HL-60/S4 treated with phorbol 12-myristate 13-acetate at 8.2 ng/mL for 4 days and 3 days (cell line): ENCODE results near the gene FOXP1.

Source experiments
- in situ Hi-C: fragments of 300-500 bp; cut with MboI; formaldehyde crosslinking; loops from 2 replicates; pipeline ENCODE4 v1.15.0; 2022; ENCODE audit warnings: low sequenced_read_pairs

The FOXP1 gene

DNA sequence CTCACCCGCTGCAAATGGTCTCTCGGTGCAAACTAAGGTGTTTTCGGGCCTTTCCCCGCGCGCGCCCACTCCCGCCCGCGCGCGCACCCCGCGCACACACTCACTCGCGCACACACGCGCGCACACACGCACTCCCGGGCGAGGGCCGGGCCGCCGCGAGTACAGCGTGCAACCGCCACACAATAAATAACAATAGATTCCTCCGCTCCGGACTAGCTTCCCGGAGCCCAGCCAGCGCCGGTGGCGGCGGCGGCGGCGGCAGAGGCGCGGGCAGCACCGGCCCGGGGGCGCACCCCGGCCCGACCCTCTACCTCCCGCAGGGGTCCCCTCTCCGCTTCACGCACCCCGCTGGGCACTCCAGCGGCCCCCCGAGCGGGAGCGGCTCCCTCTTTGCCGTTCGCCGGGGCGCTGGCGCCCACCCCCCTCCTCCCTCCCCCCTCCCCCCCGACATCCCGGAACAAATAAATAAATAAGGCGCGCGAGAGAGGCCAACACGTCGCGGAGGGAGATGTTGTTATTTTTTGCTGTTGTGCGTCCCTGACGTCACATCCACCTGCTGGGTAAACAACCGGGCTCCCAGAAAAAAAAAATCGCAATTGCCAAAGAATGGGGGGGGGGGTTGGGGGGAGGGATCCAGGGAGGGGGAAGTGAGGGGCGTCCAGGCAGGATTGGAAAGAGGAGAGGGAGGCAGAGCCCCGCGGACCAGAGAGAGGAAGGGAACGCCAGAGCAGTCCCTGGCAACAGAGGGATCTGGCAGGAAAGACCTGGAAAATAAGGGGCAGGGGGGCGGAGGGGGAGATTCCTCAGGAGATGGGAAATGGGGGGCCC lies at the start of gene FOXP1:
Gene FOXP1 (minus strand): TSS at position 163 of the 828 bp plus-strand sequence. CDS start 385,347 bp downstream, outside the sequence.
- in situ Hi-C loops: no loop called here

DNA sequence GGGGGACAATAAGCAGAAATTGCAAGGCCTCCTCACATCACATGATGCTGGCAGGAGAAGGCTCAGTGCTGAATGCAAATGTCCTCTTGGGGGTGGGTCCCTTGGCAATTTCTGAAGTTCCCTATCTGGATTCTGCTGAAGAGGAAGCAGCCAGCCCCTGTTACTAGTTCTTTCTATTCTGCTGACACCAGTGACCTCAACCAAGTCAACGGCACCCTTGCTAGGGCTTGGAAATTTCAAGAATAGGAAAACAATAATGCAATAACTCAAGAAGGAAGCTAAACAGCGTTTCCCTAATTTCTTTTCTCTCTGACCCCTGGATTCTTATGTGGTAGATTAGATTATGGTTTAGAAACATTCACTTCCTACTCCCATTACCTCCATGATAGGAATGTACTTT lies 46.2 kb upstream of the FOXP1 start:
- in situ Hi-C loops: no loop called here

DNA sequence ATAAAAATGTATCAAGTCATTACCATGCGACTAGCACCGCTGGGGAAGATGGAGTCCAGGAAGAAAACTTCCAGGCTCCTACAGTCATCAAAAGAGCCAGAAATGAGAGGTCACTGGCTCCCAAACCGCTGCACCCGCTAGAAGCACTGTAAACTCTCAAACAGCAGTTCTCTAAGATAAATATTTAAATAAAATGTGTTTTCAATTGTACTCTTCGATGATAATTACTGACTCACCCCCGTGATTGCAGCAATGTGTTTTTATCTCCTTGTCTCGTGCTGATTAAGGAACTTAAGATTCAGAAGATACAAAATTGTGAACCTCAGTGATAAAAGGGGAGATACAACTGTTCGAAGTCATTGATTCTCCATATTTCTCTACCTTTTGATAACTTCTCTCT lies 45.8 kb upstream of the FOXP1 start:
- in situ Hi-C loops: no loop called here

DNA sequence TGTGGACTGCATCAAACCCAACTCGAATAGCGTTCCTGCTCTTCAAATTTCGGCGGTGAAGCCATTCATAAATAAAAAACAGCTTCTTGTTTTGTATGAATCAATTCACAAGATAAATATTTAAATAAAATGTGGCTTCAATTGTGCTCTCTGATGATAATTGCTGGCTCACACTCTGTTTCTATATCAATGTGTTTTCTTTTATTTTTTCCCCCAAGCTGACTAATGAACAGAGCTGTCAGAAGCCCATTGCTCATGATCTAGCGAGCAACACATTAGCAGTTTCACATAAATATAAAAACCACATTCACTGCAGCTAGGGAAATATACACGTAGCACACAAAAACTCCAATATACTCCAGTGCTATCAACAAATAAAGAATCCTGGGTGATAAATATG lies 45.0 kb upstream of the FOXP1 start:
- in situ Hi-C loops: no loop called here

DNA sequence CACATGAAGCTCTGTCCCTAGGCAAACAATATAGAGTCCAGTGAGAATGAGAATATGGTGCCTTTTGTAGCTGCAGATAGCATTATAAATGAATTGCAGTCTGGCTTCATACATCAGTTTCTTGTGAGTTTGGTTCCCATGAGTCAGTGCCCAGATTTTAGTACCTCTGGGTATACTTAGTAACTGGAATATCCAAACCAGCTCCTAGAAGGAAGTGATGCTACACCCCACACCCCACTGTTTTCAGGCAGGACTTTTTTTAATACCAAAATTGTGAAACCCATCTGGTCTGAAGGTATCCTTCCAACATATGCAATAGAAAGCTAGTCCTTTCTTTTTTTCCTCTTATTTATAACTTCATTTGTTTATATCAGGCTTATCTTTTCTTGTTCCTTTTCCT lies 42.1 kb upstream of the FOXP1 start:
- in situ Hi-C loops: no loop called here

DNA sequence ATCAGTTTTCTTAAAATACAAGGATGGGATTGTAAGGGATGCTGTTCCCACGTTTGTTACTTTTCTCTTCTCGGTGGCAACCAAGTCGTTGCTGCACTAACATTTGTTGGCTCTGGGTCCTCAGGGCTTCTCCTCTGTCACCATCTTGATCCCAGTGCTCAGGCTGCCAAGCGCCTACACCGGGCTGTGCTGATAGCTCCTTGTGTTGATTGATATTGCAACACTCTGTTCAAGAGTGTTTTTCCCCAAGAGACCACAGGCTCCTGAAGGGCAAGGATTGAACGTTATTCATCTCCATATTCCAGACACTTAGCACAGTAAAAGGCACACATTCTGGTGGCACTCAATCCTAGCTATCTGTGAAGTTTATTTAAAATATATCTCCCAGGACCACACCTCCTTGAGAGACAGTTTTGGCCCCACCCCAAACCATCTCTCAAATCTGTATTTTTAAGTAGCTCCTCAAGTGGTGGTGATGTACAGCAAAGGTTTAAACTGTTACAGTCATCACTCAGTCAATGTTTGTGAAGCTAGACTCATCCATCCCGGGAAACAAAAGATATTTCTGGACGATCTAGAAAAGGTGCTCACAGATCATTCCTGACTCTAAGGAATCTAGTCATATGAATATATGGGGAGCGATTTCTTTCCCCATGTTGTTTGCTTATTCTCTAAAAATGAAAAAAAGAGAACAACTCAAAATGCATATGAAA lies 38.5 kb upstream of the FOXP1 start:
- in situ Hi-C loops: no loop called here

DNA sequence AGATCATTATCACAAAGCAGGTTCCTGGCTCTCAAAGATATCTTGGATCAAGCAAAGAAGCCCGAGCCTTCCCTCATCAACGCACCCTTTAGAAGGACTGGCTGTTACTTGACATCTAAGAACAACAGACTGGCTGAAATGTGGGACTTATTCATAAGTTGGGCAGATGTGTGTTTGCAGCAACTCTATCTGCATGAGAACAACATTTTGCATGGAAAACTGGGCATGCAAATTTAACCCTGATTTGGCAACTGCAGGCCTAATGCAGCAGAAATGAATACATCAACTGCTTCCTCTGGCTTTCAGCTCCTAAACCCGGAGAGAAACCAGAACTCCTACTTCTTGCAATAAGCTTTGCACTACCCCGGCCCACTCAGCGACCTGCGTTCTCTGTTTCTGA lies 35.0 kb upstream of the FOXP1 start:
- in situ Hi-C loops: no loop called here

DNA sequence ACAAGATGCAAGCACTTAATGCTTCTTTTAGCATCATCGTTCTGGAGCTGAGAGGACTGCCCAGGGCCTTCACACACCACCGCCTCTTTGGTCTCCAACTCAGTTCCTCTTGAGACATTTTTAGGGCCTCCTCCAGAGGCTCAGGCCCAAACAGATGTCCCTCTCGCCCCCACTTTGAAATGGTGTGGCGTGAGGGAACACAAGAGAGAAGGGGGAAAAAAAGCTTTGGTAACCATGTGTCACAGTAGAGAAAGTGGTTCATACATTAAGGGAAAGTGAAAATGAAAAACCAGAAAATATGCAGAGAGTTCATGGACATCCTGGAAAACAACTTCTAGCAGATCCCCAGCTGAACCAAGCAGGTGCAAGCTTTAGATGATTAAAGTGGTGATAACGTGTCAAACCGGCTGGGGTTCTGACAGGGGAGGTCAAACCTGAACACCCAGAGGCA lies 33.1 kb upstream of the FOXP1 start:
- in situ Hi-C loops: no loop called here

DNA sequence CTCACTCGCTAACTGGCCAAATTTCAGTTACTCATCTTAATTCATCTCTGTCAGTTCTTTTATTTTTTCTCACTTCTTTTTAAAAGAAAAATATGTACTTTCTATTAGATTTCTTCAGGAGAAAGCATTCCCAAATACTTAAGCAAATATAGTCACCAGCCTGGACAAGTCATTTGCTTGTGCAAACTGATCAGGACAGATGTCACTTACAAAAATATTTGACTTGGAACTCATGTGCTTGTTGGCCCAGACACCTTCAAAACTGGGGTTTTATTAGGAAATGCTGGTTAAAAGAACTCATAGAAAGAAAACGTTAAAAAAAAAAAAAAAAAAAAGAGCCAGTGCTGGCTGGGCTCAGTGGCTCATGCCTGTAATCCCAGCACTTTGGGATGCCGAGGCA lies 31.3 kb upstream of the FOXP1 start:
- in situ Hi-C loops: no loop called here

DNA sequence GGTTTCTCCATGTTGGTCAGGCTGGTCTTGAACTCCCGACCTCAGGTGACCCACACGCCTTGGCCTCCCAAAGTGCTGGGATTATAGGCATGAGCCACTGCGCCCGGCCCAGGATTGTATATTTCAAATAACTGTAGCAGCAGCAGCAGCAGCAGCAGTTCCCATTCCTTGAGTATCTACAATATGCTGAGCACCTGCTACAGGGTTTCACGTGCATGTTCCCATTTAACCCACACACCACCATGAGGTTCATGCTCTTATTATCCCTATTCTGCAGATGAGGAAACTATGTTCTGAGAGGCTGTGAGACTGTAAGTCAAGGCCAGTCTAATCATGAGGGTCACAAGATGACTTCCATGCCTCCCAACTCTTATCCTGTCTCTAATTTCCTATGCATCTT lies 30.9 kb upstream of the FOXP1 start:
- in situ Hi-C loops: no loop called here

DNA sequence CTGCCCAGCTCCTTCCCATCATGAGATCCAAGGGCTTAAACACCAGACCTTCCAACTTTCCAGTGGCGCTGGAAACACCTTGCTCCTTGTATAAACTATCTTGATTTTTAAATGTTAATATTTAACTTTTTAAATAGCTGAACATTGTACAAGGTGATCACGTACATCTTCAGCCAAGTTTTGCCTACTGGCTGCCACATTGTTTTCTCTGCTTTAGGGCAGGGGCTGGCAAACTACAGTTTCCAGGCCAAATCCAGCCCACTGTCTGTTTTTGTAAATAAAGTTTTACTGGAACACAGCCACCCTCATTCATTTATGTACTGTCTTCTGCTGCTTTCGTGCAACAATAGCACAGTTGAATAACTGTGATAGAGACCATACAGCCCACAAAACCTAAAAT lies 27.6 kb upstream of the FOXP1 start:
- in situ Hi-C loops: no loop called here

DNA sequence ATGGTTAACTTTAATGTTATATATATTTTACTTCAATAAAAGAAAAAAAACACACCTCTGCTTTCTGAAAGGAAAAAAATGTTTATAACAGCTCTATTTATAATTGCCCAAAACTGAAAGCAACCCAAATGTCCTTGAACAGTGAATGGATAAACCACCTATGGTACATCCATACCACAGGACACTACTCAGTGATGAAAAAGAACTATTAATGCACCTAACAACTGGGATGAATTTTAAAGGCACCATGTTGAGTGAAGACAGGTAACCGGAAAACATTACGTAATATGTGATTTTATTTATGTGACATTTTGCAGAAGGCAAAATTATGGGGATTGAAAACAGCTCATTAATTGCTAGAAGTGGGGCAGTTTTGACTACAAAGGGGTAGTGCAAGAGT lies 23.8 kb upstream of the FOXP1 start:
- in situ Hi-C loops: no loop called here

DNA sequence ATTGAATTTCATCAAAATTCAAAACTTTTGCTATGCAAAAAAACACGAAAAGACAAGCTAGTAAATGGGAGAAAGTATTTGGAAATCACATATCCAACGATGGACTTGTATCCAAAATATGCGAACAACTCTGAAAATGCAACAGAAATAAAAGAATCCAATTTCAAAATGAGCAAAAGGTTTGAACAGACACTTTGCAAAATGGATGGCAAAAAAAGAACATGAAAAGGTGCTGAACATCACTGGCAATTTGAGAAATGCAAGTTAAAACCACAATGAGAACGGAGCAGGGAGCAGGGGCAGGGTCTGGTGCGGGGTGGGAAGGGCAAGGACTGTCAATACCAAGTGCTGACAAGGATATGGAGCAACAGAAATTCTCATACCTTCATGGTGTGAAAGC lies 23.1 kb upstream of the FOXP1 start:
- in situ Hi-C loops: no loop called here

DNA sequence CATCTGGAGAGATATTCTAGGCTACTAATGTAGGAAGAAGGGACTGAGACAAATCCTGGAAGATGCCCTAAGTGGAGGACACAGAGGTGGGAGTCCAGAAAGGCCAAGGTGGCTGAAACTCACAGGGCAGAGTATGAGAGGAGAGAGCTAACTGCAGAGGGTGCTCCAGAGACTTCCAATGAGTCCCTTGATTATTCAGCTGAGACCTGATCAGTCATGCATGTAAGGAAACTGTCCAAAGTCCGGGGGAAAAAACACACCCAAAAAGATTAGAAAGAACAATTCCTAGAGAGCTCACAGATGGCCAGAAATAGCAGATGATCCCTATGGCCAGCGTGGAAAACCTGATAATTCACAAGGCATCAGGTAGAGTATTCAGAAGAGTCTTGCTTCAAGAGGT lies 18.7 kb upstream of the FOXP1 start:
- in situ Hi-C loops: no loop called here

DNA sequence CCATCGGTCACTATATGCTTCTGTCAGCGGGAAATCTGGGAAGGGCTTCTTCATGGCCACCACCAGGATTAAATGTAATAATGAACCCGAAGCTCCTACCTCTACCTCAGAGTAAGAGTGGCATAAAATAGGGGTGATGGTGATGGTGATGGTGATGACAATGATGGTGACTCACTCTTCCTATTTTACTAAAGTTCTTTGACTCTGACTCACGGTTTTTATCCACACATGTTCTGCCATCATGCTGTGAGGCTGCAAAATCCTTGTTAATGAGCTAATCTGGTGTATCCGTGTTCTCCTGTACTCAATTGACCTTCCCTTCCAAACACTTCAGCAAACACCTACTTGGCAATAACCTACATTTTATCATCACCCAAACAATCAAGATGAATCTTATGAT lies 18.3 kb upstream of the FOXP1 start:
- in situ Hi-C loops: no loop called here

DNA sequence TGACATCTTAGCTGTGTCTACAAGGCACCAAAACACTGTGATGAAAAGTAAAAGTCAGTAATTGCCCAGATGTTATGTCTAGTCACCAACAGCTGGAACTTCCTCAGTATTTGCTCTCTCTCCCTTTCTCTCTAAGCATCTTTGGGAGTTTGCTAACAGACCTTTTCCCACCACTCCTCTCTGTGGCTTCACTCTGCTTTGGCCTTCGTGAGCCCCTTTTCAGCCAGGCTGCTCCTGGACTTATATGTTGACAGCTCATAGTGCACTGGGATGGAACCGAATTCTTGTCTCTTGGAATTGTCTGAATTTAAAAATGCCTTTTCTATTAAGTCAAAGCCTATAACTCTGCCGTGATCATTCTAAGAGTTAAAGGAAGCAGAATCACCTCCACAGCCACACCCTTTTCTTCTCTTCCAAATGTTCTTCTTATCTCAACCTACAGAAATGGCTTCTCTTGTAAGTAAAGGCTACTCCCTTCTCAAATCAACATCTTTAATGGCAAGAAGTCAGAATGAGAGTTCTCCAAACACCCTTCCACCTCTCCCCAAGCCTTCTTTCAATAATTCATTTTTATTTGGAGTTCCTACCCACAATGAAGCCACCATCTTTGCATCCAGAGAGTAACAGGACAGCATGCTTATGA lies 17.2 kb upstream of the FOXP1 start:
- in situ Hi-C loops: no loop called here

DNA sequence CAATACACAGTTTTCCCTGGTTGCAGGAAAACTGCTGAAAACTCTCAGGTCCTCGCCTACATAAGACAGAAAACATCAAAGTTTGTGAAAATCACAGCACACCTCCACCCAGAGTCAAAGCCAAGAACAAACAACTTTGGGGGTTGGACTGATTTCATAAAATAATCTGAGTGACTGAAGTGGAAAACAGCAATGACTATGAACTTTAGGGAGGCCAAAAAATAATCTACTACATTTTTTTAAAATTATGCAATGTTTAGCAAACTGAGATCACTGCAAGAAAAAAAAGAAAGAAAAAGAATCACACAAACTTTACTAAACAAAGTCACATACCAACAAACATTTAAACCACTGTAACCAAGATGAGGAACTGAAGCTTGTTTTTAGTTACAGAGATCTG lies 15.9 kb upstream of the FOXP1 start:
- in situ Hi-C loops: no loop called here

DNA sequence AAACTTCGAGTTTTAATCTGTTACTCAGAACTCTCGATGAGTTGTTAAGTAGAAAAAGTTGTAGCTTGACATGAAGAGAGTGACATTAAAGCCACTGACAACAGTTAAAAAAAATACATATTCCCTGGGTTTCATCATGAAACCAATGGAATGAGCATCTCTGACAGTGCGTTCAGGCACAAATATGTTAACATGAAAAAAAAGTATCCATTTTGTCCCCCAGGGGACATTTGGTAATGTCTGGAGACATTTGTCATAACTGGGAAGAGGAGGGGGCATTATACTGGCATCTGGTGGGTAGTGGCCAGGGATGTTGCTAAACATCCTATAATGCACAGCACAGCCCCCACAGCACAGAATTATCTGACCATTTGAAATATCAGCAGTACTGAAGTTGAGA lies 14.8 kb upstream of the FOXP1 start:
- in situ Hi-C loops: no loop called here

DNA sequence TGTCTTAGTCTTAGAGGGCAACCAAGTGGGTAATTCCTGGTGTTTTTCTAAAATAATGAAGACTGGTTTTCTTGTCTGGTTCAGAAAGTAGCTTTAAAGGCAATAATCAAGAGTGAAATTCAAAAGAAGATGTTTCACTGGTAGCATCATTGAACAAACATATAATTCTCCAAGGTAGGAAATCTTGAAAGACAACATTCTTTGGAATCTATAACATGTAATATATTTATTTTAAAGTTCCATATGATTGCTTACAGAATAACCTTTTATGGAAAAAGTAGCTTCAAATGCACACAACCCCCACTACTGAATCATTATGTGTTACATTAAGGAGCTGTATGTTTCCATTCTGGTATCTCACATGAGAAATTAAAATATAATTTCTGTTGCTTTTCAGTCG lies 13.8 kb upstream of the FOXP1 start:
- in situ Hi-C loops: no loop called here

DNA sequence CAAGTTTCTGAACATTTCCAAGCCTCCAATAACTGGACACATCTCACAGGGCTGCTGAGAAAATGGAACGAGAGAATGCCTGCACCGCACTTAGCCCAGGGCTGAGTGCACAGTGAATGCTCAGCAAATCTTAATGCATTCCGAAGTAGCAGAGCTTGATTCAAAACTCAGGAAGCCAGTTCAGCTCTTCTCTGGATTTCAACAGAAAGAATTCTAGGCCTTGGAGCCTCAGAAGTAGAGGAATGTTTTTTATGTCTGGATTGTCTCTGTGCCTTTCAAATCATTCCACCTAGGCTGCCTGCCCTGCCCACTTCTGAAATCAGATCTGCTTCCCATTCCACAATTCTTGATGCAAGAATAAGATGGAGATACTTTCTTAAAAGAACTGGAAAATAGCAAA lies 9.6 kb upstream of the FOXP1 start:
- in situ Hi-C loops: no loop called here

DNA sequence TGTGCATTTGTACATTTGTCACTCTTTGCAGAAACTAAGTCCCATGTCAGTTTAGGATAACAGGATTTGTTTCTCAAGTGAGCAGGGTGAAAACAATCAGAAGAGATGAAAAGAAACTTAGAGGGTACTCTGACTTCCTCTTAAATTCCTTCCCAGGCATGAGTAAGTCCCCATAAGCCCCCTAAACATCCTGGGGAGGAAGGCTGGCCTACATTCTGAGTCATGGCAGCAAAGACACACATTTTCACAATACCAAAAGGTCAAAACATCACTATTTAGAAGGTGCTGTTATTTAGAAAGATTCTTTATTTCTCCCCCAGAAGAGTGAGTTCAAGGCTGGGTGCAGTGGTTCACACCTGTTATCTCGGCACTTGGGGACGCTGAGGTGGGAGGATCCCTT lies 7.6 kb upstream of the FOXP1 start:
- in situ Hi-C loops: no loop called here

DNA sequence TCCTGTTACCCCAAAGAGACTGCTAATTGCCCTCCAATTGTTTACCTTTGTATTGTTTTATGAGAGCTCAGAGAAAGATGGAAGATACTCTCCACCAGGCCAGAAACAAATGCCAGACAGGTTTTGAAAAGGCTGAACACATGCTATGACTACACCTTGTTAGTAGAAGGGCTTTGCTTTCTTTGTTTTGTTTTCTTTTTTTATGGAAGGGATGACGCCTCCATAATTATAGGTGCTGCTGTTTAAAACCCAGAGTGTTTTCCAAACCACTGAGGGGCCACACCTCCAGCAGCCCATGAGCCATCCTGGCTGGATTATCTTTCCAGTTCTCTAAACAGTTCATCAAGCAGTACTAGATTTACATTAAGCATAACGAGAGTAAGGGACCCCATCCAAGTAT lies 5.6 kb upstream of the FOXP1 start:
- in situ Hi-C loops: no loop called here
